OCI-LY7 (cell line): Measurements from ENCODE around the gene RNFT2. TPM values are rescaled to one million over a fixed set of nuclear protein-coding genes. Genes with fewer than 3 reads are reported as not detected.
A peak's percentile ranks its signal among the peaks of the same experiment; 100 is the strongest.

ENCODE experiments used
- Bru-seq: library from RNA; stranded (reverse); fragments of 400-500 nt; gene quantifications from one replicate; lab custom pipeline; 2021; lab: Mats Ljungman, UMichigan
- BruChase-seq, 2 experiments: library from RNA; stranded (reverse); fragments of 400-500 nt; gene quantifications; one replicate each; lab custom pipeline; 2021; lab: Mats Ljungman, UMichigan
- BruUV-seq: library from RNA; stranded (reverse); fragments of 400-500 nt; replicated peaks from 2 replicates; lab custom pipeline; 2021; lab: Mats Ljungman, UMichigan
- CTCF ChIA-PET: fragments of 300-600 bp; sonication (Branson Sonifier 250); formaldehyde crosslinking; loops from one replicate; lab custom pipeline; 2022; ENCODE audit warnings: antibody characterized with exemption; ENCODE audit not compliant: unreplicated experiment; lab: Charles Lee
- POLR2A ChIA-PET: fragments of 300-600 bp; sonication (Branson Sonifier 250); formaldehyde crosslinking; loops from one replicate; lab custom pipeline; 2022; ENCODE audit warnings: antibody characterized with exemption; lab: Charles Lee
- DNase-seq: peaks from one replicate; pipeline ENCODE4 v3.0.0-alpha.2; 2015; ENCODE audit warnings: low spot score
- H2AFZ ChIP-seq: fragments of 200-600 bp; sonication (generic), shearing (Covaris generic); 2 replicates; pipeline ENCODE4 v1.6.1; 2014; ENCODE audit warnings: mild to moderate bottlenecking, antibody characterized with exemption, low read length, moderate library complexity
- H3K27ac ChIP-seq: fragments of 200-600 bp; sonication (generic); 2 replicates; pipeline ENCODE4 v1.5.1; 2014; ENCODE audit warnings: mixed run types, low read depth, mild to moderate bottlenecking, moderate library complexity, low read length, inconsistent platforms; ENCODE audit not compliant: poor library complexity, severe bottlenecking
- H3K36me3 ChIP-seq: fragments of 200-600 bp; sonication (generic); 2 replicates; pipeline ENCODE4 v1.6.1; 2014; ENCODE audit warnings: mild to moderate bottlenecking, antibody characterized with exemption, low read length, moderate library complexity, mixed read lengths; ENCODE audit not compliant: insufficient read depth
- H3K4me1 ChIP-seq: fragments of 200-600 bp; sonication (generic); 2 replicates; pipeline ENCODE4 v1.5.1; 2014; ENCODE audit warnings: mild to moderate bottlenecking, low read length; ENCODE audit not compliant: insufficient read depth, poor library complexity, severe bottlenecking
- H3K4me2 ChIP-seq: fragments of 200-600 bp; sonication (generic); 2 replicates; pipeline ENCODE4 v1.6.1; 2014; ENCODE audit warnings: mild to moderate bottlenecking, low read length
- H3K4me3 ChIP-seq: fragments of 200-600 bp; sonication (generic); 2 replicates; pipeline ENCODE4 v1.5.1; 2014; ENCODE audit warnings: mild to moderate bottlenecking, low read depth, low read length; ENCODE audit not compliant: poor library complexity, severe bottlenecking
- H3K79me2 ChIP-seq: fragments of 200-600 bp; sonication (generic); 2 replicates; pipeline ENCODE4 v1.6.1; 2016; ENCODE audit warnings: low read depth, mild to moderate bottlenecking, low read length, moderate library complexity, mixed read lengths; ENCODE audit not compliant: insufficient read depth
- H3K9me2 ChIP-seq: fragments of 200-600 bp; sonication (generic); 2 replicates; pipeline ENCODE4 v1.6.1; 2016; ENCODE audit warnings: mild to moderate bottlenecking, low read length, mixed read lengths; ENCODE audit not compliant: insufficient read depth
- H3K9me3 ChIP-seq: fragments of 200-600 bp; sonication (generic); 2 replicates; pipeline ENCODE4 v1.6.1; 2014; ENCODE audit warnings: mild to moderate bottlenecking, mixed run types, low read length, mixed read lengths
- H4K20me1 ChIP-seq: fragments of 200-600 bp; sonication (generic); 2 replicates; pipeline ENCODE4 v1.6.1; 2014; ENCODE audit warnings: mild to moderate bottlenecking, antibody characterized with exemption, low read length, moderate library complexity, mixed read lengths; ENCODE audit not compliant: insufficient read depth
- EZH2phosphoT487 ChIP-seq: fragments of 200-600 bp; sonication (generic); IDR thresholded peaks from 2 replicates; pipeline ENCODE4 v1.6.1; 2018; ENCODE audit warnings: low read depth, borderline replicate concordance, mild to moderate bottlenecking, mixed run types, antibody characterized with exemption, low read length, moderate library complexity, mixed read lengths
- intact Hi-C: fragments of 100-400 bp; cut with micrococcal nuclease; formaldehyde crosslinking; loops from one replicate; pipeline ENCODE4 v1.10.0; 2022; ENCODE audit not compliant: unreplicated experiment
- long read RNA-seq: library from polyadenylated mRNA; stranded (forward); transcript quantifications from one replicate; pipeline ENCODE4 v2.0.0, GENCODE V29; 2022
- total RNA-seq, 2 experiments: library from RNA; depleted of rRNA in 1 of 2; stranded (reverse); fragments of >200 nt in 1 of 2; shearing (Covaris generic) in 1 of 2; gene quantifications; 2 replicates each; pipeline ENCODE4 v1.2.3, GENCODE V29; 2014 to 2022
- TF ChIP-seq, protein P1 (sequence below): fragments of 200-600 bp; sonication (generic); conservative IDR thresholded peaks from 2 replicates; pipeline ENCODE4 v1.5.1; 2014; ENCODE audit warnings: mild to moderate bottlenecking, antibody characterized with exemption, low read length, moderate library complexity, mixed read lengths

The RNFT2 gene, protein sequence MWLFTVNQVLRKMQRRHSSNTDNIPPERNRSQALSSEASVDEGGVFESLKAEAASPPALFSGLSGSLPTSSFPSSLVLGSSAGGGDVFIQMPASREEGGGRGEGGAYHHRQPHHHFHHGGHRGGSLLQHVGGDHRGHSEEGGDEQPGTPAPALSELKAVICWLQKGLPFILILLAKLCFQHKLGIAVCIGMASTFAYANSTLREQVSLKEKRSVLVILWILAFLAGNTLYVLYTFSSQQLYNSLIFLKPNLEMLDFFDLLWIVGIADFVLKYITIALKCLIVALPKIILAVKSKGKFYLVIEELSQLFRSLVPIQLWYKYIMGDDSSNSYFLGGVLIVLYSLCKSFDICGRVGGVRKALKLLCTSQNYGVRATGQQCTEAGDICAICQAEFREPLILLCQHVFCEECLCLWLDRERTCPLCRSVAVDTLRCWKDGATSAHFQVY
- total RNA-seq (2014; rRNA removed; shearing (Covaris generic)) (34.3 and 40.2 TPM in 2 replicates), total RNA-seq (2022) (62.2 and 74.3 TPM in 2 replicates), Bru-seq, nascent RNA (percentile 66 among the genes with signal in this experiment), BruChase-seq, experiment 1, labeled RNA remaining after a 6-hour chase (percentile 72 among the genes with signal in this experiment), BruChase-seq, experiment 2, labeled RNA remaining after a 2-hour chase (percentile 65 among the genes with signal in this experiment)
- long read RNA-seq, partial matches to known transcripts = 6 of 22 reads
- long read RNA-seq, other reads (novel, unspliced or antisense) = 16 of 22 reads

DNA sequence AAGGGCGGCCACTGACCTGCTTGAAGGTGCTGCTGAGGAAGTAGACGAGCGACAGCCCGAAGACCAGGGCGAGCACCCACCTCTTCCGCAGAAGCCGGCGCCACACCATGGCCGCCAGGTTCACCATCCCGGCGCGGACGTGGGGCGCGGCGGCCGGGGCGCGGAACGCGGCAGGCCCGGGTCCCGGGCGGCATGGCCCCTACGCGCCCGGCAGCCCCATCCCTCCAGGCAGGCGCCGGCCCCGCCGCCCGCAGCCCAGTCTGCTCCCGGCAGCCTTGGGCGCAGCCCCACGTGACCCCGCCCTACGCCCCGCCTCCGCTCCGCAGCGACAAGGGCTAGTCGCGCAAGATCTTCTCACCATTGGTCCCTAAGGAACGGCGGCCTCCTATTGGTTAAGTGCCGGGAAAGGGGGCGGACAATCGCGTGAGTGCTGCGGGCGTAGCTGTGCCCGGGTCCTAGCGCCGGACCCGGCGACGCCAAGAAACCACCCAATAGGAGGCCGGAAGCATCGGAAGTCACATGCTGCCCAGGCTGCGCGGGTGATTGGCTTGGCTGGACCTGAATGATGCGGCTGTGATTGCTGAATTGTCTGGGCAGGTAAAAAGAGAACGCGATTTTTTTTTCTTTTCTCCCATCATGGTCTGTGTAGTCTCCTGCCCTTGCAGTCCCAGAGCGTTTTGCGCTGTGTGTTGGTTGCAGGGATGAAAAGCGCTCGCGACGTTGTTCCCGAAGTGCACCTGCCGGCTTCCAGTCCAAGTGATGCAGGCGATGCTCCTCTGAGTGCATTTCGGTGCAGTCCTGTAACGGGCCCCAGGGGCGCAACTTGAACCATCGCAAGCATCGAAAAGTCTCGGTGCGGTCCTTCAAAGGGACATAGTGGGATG is at the start of gene RNFT2, which contains the start of gene SPRING1:
RNFT2 (plus strand) TSS at position 542 of the 884 bp plus-strand sequence. CDS start 2,183 bp downstream, outside the sequence.
SPRING1 (minus strand) TSS at position 296 of the 884 bp plus-strand sequence; CDS start at position 127, 169 bp downstream.
- intact Hi-C loops = loop anchor here (1.0 to 2.0 kb wide), 5 partner anchors 29 to 143 kb away; partner anchors contain the start of gene HRK
- peak within 1 kb of the TSS; percentile 93 for H3K4me2 ChIP-seq
- H3K9me3 ChIP-seq = no peaks in the 10 kb centered on the region
- 0 out of 2 replicates have a peak, but pooled peaks cover 9% of the 10 kb centered on the region for H4K20me1 ChIP-seq
- H3K4me3 ChIP-seq = peak within 1 kb of the TSS; percentile 81
- DNase-seq = peak; percentile 99
- H3K9me2 ChIP-seq = no peaks in the 10 kb centered on the region
- peaks cover 17% of the 10 kb centered on the region for H3K4me1 ChIP-seq
- POLR2A ChIA-PET = interaction anchor here (0.6 kb wide), 1 partner anchor 65 kb away, joined by 3 read pairs; no protein-coding TSS in a partner anchor
- peaks cover 47% of the 10 kb centered on the region for H3K36me3 ChIP-seq
- H3K79me2 ChIP-seq = peaks cover 55% of the 10 kb centered on the region
- no TSS peak for BruUV-seq
- peak within 1 kb of the TSS; percentile 65 for H3K27ac ChIP-seq
- no peak for TF ChIP-seq EZH2phosphoT487
- TF ChIP-seq, protein P1, sequence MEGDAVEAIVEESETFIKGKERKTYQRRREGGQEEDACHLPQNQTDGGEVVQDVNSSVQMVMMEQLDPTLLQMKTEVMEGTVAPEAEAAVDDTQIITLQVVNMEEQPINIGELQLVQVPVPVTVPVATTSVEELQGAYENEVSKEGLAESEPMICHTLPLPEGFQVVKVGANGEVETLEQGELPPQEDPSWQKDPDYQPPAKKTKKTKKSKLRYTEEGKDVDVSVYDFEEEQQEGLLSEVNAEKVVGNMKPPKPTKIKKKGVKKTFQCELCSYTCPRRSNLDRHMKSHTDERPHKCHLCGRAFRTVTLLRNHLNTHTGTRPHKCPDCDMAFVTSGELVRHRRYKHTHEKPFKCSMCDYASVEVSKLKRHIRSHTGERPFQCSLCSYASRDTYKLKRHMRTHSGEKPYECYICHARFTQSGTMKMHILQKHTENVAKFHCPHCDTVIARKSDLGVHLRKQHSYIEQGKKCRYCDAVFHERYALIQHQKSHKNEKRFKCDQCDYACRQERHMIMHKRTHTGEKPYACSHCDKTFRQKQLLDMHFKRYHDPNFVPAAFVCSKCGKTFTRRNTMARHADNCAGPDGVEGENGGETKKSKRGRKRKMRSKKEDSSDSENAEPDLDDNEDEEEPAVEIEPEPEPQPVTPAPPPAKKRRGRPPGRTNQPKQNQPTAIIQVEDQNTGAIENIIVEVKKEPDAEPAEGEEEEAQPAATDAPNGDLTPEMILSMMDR = peak; percentile 64
- peak within 1 kb of the TSS; percentile 83 for H2AFZ ChIP-seq
- CTCF ChIA-PET = no interaction called here

DNA sequence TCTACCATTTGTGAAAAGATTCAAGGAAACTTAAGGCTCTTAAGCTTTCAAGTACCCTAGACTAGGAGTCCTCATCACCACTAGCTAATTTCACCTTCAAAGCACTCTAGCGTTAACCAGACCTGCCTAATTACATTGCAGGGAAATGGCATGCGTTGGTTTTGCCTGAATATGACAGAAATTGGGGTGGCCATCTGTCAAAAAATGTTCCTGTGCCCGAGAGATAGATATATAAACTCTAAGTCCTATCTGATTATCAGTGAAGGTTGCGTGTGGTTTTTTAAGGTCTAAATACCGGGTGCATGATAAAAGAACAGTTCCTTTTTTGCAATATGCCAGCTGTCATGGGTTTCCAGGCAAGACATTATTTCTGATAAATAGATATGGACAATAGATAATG is 48.6 kb upstream of the RNFT2 start:
- TF ChIP-seq, protein P1 = no peak
- TF ChIP-seq EZH2phosphoT487 = no peak
- H3K9me3 ChIP-seq = no peaks in the 10 kb centered on the region
- H4K20me1 ChIP-seq = no peaks in the 10 kb centered on the region
- no peak overlapping the region for H2AFZ ChIP-seq
- no peaks in the 10 kb centered on the region for H3K9me2 ChIP-seq
- ChIA-PET POLR2A (no interaction called here), CTCF (no interaction called here)
- no peak overlapping the region for H3K4me3 ChIP-seq
- no peaks in the 10 kb centered on the region for H3K36me3 ChIP-seq
- DNase-seq = no peak
- no TSS peak for BruUV-seq
- no peak overlapping the region for H3K4me2 ChIP-seq
- H3K27ac ChIP-seq = no peak overlapping the region
- no peaks in the 10 kb centered on the region for H3K4me1 ChIP-seq
- no peaks in the 10 kb centered on the region for H3K79me2 ChIP-seq
- intact Hi-C loops = no loop called here
